Measurements from ENCODE around the gene COA1.
A peak's percentile ranks its signal among the peaks of the same experiment; 100 is the strongest.
"Not testable (repeated sequence)": the region's sequence is repeated elsewhere in the genome, so short reads cannot be mapped to it uniquely, and the experiment has no call there.

COA1 gene

GRCh38 chr7:43625453-43625852 is 103.9 kb downstream of the COA1 start:
- no peak for DNase-seq

GRCh38 chr7:43624156-43624555 is 105.2 kb downstream of the COA1 start:
- no peak for DNase-seq

- DNase-seq, result no peak
Measured at GRCh38 chr7:43621729-43622448, 107.4 kb downstream of the COA1 start.

DNA sequence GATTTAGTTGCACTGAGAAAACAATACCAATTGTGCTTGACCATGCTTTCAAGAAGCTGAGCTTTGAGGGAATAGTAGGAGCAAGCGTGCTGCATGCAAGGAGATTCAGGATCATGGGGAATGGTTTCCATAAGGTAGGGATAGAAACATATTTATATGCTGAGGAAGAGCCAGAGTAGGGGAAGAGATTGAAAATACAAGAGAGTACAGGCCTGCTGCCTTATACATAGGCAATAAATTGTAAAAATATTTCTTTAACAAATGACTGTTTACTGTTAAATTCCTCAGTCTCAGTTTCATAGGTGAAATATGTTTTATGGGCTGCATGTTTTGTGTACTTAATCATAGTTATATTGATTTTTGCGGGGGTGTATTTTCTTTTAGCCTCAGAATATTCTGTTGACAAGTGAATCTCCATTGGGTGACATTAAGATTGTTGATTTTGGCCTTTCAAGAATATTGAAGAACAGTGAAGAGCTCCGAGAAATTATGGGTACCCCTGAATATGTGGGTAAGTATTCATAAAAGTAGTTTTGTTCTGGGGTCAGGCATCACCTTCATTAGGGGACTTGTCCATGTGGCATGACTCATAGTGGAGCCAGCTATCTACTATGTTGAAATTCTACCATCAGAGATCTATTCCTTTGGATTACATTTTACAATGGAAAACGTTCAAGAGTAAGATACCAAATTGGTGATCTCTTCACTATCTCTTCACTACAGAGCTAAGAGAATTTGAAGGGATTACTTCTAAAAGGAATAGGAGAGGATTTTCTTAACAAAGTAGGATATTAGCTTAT is 109.9 kb downstream of the COA1 start:
- no peak for DNase-seq

- DNase-seq, result no peak
Measured at GRCh38 chr7:43618073-43618472, 111.2 kb downstream of the COA1 start.

DNA sequence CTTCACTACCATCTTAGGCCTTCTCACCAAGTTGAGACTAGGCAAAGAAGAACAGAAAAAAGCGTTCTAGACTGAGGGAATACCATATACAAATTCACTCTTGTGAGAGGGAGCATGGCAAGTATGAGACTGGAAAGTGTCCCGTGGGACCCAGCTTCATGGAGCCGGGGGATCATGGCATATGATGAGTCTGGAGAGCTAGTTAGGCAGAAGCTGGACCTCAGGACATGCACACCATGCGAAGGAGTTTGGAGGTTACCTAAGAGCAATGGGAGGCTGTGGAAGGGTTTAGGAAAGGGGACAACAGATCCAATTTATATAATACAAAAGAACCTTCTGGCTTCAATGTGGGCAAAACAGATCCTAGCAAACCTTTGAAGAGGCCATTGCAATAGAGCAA is 112.3 kb downstream of the COA1 start:
- DNase-seq, result no peak

GRCh38 chr7:43615558-43616145 is 113.7 kb downstream of the COA1 start:
- no peak for DNase-seq

DNA sequence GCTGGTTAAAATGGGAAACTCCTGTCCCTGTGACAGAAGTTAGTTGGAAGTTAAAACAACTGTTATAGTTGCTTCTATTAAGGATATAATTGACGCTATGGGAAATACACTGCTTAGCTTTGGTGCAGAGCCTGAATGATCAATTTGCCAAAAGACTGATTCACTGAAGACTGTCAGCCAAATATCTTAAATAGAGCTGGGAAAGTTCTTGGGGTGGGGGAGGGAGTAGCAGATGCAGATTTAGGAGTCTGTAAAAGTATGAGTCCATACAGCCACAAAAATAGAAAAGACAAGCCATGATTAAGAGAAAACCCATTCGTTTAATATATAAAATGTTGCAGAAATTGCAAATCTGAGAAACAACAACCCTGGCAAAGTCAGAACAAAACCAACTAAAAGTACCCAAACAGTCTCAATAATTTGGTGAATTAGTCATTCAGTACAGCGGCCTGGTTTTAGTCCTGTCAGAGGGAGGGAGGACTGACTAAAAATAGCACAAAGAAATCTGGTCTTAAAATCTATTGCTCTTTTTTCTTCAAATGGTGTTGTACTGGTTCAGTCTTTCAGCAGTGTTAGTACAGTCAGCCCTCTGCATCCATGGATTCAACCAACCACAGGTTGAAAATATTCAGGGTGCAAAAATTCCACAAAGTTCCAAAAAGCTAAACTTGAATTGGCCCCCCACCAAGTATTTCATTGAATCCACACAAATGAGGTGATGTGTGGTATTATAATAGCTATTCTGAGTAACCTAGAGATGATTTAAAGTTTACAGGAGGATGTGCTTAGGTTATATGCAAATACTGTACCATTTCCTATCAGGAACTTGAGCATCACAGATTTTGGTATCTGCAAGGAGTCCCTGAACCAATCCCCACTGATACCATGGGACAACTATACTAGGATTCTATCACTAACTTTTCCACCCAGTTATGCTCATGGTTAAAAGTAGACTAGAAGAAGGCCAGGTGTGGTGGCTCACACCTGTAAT is 116.4 kb downstream of the COA1 start:
- DNase-seq, result no peak

- DNase-seq, result no peak
Measured at GRCh38 chr7:43612128-43612527, 117.2 kb downstream of the COA1 start.

GRCh38 chr7:43609097-43609496 is 120.2 kb downstream of the COA1 start:
- no peak for DNase-seq

DNA sequence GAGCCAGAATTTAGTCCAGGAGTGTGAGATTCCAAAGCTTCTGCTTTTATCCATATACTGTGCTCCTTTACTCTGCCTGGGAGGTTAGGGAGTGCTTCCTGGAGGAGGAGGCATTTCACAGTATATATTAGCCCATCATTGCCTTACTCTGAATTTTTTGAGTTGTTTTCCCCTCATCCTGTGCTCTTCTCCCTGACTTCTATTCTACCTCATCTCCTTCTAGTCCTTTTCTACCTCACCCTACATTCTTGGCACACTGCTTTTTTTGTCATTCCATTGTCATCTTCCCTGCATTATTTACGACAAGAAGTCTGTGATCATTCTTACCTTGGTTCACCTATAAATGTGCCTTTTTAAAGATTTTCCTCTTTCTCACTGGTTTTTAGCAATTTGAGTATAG is 125.1 kb downstream of the COA1 start:
- DNase-seq, result no peak

GRCh38 chr7:43602256-43602655 is 127.1 kb downstream of the COA1 start:
- DNase-seq, result no peak

DNA sequence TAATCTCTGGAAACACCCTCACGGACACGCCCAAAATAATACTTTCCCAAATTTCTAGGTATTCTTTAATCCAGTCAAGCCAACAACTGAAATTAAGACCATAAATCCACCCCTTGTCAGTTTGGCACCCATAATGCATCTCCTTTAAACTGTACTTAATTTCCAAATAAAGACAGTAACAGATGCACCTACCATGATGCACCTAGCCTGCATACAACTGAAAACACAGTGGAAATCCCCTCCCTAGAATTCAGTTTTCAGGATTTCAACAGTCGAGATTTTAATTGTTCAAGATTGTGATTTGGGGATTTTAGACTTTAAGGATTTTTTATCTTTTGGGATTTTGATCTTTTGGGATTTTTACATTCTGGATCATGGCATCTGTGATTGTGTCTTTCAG is 129.3 kb downstream of the COA1 start:
- DNase-seq, result no peak

DNA sequence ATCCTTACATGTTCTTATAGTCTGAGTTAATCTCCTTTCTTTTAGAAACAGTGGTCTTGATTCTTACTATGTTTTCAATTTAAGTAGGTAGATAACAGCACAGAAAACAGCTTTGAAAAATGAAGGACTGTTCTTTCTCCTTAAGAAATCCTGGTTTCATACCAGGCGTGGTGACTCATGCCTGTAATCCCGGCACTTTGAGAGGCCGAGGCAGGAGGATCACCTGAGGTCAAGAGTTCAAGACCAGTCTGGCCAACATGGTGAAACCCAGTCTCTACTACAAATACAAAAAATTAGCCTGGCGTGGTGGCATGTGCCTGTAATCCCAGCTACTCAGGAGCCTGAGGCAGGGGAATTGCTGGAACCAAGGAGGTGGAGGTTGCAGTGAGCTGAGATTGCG is 132.9 kb downstream of the COA1 start:
- DNase-seq, result not testable (repeated sequence)

- no peak for DNase-seq
Measured at GRCh38 chr7:43594020-43594419, 135.3 kb downstream of the COA1 start.

GRCh38 chr7:43593010-43593409 is 136.3 kb downstream of the COA1 start:
- DNase-seq, result no peak

- DNase-seq, result no peak
Measured at GRCh38 chr7:43592326-43592725, 137.0 kb downstream of the COA1 start.

GRCh38 chr7:43591558-43592180 is 137.7 kb downstream of the COA1 start:
- DNase-seq, result no peak

DNA sequence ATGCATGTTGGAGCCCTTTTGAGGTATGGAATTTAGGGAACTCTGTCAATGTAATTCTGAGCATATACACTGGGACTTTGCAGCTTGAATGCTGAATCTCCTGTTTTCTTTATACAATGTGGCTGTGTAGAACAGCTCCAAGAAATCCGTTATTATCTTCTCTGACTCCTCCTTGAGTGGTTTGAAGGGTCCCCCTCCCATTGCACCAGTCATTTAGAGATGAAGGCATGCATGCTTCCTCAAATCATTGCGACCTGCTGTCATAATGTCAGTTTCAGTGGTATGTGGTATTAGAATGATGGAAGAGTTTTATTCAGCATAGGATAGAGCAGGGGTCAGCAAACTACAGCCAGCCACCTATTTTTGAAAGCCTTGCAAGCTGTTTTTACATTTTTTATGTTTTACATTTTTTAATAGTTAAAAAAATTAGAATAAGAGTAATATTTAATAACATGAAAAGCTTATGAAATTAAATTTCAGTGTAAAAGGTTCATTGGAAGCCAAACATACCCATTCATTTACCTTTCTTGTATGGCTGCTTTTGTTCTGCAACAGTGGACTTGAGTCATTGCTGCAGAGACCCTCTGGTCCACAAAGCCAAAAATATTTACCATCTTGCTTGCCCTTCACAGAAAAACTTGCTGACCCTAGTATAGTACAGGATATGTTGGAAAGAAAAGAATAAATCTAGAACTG is 138.3 kb downstream of the COA1 start:
- no peak for DNase-seq

- peak; percentile 10 for DNase-seq
Measured at GRCh38 chr7:43589728-43590127, 139.6 kb downstream of the COA1 start.
